Left ventricle myocardium superior (tissue), 1 donor: ENCODE measurements around the gene MARCKSL1. TPM values are rescaled to one million over a fixed set of nuclear protein-coding genes. Genes with fewer than 3 reads are reported as not detected.
A peak's percentile ranks its signal among the peaks of the same experiment; 100 is the strongest.

Experiments used
- ATAC-seq: fragments of 200-7000 bp; cut with Tn5 transposase; one replicate; pipeline ENCODE4 v1.9.1; 2020; ENCODE audit warnings: mild to moderate bottlenecking, moderate library complexity
- DNase-seq: peaks from one replicate; pipeline ENCODE4 v3.0.0-alpha.2; 2020
- intact Hi-C: fragments of 100-400 bp; cut with micrococcal nuclease; formaldehyde crosslinking; loops from one replicate; pipeline ENCODE4 v1.11.0; 2022
- total RNA-seq: library from RNA; stranded (reverse); fragmentation: NEBNext Ultra II Directional; extraction: Animal tissue kit (Norgen Biotek cat#: 25700); gene quantifications from one replicate; pipeline ENCODE4 v1.2.1, GENCODE V29; 2021
- donor health status: DM: no; HTN: yes; CAD: no; lungs with severe emphysema.

The MARCKSL1 gene
- total RNA-seq, 1 donor from 2014 or later = 15.3 TPM

DNA sequence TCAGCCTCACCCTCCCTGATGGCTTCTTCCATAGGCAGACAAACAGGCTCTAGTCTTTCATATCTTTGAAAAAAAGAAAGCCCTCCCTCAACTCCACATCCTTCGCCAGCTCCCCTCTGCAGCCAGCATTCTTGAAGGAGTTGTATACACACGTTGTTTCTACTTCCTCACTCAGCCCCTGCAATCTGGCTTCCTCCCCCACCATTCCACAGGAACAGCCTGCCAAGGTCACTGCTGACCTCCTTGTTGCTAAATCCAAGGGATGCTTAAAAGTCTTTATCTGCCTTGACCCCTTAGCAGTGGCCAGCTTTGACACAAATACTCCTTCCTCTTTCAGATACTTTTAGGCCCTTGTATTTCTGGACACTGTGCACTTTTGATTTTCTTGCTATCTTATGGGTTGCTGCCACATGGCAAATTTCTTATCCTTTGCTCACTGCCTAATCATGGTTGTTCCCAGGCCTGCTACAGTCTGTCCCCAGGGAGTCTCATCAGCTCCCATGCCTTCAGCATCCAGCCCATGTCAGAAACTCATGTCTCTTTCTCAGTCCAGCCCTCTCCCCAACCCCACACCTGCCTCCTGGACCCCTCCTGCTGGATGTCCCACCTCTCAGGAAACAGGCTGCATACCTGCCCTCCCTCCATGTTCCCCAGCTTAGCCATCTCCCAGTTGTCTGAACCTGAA is 18.0 kb upstream of the MARCKSL1 start:
- peak; percentile 68 for DNase-seq
- intact Hi-C loops = no loop called here
- peak; percentile 17 for ATAC-seq

DNA sequence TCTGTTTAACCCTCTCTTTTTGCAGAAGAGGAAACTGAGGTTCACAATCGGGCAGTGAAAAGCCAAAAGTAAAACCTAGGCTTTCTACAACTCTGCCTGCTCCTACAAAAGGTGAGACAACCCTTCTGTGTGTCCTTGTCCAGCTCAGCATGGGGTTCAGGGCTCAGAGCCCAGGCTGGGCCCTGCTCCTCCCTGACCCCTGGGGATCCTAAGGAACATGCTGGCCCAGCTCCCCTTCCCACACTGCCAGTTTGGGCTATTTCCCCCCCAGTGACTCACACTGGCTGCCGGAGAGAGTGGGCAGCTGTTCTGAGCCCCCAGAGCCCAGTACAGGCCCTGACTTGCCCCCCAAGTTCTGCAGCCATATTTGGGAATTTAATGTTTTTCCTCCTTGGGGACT is 17.4 kb upstream of the MARCKSL1 start:
- ATAC-seq (peak; percentile 8), DNase-seq (peak; percentile 63)
- intact Hi-C loops = no loop called here

DNA sequence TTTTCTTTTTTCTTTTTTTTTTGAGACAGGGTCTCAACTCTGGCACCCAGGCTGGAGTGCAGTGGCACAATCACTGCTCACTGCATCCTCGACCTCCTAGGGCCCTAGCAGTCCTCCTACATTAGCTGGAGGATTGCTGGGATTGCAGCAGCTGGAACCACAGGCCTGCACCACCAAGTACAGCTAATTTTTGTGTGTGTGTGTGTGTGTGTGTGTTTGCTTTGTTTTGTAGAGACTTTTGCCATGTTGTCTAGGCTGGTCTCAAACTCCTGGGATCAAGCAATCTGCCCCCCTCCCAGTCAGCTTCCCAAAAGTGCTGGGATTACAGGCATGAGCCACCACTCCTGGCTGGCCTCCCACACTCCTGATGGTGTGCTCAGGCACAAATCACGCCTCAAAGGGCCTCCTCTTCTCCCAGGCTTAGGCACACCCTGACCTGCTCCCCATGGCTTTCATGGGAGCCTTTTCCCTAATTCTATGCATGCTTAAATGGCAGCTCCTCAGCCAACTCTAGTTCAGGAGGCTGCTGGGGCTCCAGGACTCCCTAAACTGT is 16.9 kb upstream of the MARCKSL1 start:
- intact Hi-C loops = no loop called here
- DNase-seq = peak; percentile 49

DNA sequence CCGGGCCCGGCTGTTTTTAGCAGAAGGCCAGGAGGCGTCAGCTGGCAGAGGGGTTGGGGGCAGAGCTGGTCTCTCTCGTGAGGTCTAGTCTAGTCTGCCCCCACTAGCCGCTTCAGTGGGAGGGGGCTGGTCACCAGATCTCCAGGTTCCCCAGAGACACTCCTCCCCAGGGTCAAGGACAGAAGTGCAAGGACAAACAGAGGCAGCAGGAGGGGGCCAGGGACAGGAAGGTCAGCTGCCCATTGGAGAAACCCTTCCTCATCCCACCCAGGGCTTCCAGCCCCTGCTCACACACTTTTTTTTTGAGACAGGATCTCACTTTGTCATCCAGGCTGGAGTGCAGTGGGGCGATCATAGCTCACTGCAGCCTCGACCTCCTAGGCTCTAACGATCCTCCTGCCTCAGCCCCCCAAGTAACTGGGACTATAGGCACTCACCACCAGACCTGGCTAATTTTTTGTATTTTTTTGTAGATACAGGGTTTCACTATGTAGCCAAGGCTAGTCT is 16.3 kb upstream of the MARCKSL1 start:
- intact Hi-C loops = no loop called here
- no peak for DNase-seq
- no peak for ATAC-seq

More for the DNA sequence above, 16.9 kb upstream of the MARCKSL1 start:
- no peak for ATAC-seq

- ATAC-seq (peak; percentile 90), DNase-seq (peak; percentile 97)
- intact Hi-C loops = no loop called here
Observed at GRCh38 chr1:32351399-32352238, 15.6 kb upstream of the MARCKSL1 start.

DNA sequence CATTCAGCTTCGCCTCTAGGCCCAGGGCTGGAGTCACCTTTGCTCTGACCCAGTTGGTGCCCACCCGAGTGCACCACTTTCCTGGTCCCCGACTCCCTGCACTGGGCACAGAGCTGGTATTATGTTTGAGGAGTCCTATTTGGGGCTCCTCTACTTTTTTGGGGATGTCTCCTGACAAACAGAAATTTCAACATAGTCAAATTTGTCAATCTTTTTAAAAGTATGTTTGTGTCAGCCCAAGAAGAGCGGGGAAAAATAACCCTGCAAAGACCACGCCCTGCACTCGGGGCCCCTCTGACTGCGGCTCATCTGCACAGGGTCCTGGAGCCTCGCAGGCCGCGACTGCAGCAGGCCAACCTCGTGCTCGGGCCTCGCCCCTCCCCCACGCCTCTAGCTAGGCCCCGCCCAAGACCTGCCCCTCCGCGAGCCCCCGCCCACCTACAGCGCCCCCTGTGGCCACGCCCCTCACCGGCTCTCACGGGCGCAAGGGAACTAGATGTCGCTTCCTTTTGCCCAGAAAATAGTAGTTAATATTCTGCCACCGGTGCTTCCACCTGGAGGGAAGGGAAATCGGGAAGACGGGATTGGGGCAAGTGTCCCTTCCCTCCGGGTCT is 14.9 kb upstream of the MARCKSL1 start:
- DNase-seq (peak; percentile 87), ATAC-seq (peak; percentile 63)
- intact Hi-C loops = no loop called here

GRCh38 chr1:32349211-32349708 is 13.2 kb upstream of the MARCKSL1 start:
- ATAC-seq = no peak
- DNase-seq = peak; percentile 70
- intact Hi-C loops = no loop called here

DNA sequence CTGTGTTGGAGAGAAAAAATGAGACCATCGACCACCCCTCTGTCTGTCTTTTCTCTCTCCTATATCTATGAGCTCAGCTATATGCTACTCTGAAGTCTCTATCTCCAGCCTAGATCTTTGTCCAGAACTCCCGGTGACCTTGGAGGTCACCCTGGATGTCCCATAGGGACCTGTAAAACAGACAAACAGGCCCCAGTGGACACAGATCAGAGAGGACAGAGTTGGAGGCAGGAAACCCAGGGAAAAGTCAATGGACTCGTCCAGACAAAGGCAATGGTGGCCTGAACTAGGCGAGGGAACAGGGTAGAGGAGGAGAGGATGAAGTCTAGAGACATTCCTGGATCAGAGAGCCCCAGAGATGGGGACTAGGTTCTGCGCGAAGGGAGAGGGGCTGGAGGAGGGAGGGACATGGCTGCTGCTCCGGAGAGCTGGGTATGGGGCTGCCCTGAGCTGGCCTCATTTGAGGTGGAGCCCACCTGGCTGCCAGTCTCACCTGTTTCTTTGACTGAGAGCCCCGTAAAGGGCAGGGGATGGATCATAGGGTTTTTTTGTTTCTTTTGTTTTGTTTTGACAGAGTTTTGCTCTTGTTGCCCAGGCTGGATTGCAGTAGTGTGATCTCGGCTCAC is 10.6 kb upstream of the MARCKSL1 start:
- intact Hi-C loops = no loop called here
- DNase-seq (no peak), ATAC-seq (no peak)

DNA sequence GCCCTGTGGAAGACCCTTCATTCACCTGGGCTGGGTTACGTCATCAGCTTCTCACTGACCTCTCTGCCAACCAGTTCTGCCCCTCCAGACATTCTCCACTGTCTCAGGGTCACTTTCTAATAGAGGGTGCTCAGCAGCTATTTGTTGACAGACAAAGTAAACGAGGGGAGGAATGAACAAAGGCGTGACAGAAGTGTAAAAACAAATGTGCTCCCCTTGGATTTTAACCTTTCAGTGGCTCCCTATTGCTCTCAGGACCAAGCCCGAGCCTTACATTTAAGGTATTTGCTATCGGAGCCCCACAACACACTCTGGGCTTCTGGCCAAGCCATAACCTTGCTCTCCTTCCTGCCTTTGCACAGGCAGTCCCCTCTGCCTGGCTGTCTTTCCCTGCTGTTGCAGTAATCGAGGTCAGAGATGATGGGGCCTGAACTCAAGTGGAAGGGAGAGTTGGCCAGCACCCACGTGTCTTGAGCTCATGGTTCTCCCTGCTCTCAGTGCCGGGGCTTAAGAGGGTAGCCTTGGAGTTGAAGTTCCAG is 9.3 kb upstream of the MARCKSL1 start:
- intact Hi-C loops = no loop called here
- no peak for ATAC-seq
- DNase-seq = no peak

- no peak for ATAC-seq
- intact Hi-C loops = no loop called here
- no peak for DNase-seq
Observed at GRCh38 chr1:32342704-32343103, 6.7 kb upstream of the MARCKSL1 start.

- ATAC-seq = no peak
- DNase-seq = no peak
- intact Hi-C loops = no loop called here
Observed at GRCh38 chr1:32341971-32342370, 5.9 kb upstream of the MARCKSL1 start.

GRCh38 chr1:32341186-32341757 is 5.2 kb upstream of the MARCKSL1 start:
- intact Hi-C loops = no loop called here
- DNase-seq (peak; percentile 70), ATAC-seq (peak; percentile 41)

- intact Hi-C loops = no loop called here
- ATAC-seq (no peak), DNase-seq (peak; percentile 23)
Observed at GRCh38 chr1:32339363-32339978, 3.4 kb upstream of the MARCKSL1 start.

DNA sequence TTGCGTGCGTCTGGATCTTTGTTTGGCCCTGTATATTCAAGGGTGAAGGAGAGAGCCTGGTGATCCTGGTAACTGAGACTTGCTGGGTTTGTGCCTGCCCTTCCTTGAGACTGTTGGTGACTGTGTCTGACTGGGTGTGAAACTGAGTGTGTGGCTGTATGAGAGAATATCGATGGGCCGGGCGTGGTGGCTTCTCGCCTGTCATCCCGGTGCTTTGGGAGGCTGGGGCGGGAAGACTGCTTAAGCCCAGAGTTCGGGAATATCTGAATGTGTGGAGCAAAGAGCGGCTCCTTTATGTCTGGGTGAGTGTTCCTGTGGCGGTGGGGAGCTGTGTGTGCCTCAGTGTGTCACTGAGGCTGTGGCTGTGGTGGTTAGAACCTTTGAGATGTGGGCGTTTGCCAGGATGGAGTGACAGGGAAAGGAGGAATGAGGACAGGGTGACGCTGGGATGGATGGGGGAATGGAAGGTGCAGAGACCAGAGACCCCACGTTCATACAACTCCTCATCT is 2.7 kb upstream of the MARCKSL1 start:
- intact Hi-C loops = no loop called here
- peak; percentile 44 for DNase-seq
- no peak for ATAC-seq

GRCh38 chr1:32337855-32338636 is 2.0 kb upstream of the MARCKSL1 start:
- intact Hi-C loops = no loop called here
- DNase-seq (peak; percentile 69), ATAC-seq (peak; percentile 46)

GRCh38 chr1:32336963-32337675 is 1.1 kb upstream of the MARCKSL1 start:
- peak; percentile 38 for ATAC-seq
- intact Hi-C loops = no loop called here

DNA sequence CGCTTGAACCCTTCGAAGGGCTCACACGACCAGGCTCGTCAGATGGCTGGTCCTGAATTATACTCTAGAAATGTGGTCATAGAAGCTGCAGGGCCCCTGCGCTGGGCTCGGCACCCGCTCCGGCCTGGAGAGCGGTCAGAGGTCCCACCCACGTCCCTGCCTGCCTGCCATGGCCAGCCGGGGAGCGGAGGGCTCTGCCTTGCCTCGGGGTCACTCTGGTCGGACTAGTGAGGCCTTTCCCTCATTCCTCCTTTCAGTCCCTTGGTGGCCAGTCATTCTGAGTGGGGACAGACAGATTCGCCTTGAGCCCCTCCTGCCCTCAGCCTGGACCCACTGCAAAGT is 529 bp upstream of the MARCKSL1 start:
- DNase-seq = peak; percentile 59
- intact Hi-C loops = no loop called here
- ATAC-seq = peak; percentile 18

More at GRCh38 chr1:32336963-32337675, 1.1 kb upstream of the MARCKSL1 start:
- peak; percentile 67 for DNase-seq
